HG02981 (cell line): ENCODE results near the gene GJA4.
"Not testable (repeated sequence)": the region's sequence is repeated elsewhere in the genome, so short reads cannot be mapped to it uniquely, and the experiment has no call there.

Source experiments
- ATAC-seq: cut with Tn5 transposase; IDR thresholded peaks from one replicate; pipeline ENCODE4 v1.9.1; 2021; ENCODE audit warnings: mild to moderate bottlenecking, moderate library complexity; ENCODE audit not compliant: unreplicated experiment

Gene GJA4

GRCh38 chr1:34787461-34788420 lies 5.1 kb upstream of the GJA4 start:
- ATAC-seq, result no peak

GRCh38 chr1:34790985-34791384 lies 1.8 kb upstream of the GJA4 start:
- ATAC-seq, result no peak

- no peak for ATAC-seq
These were observed 375 bp upstream of the GJA4 start for GRCh38 chr1:34792424-34792823.

- ATAC-seq, result no peak
These were observed 1.4 kb downstream of the GJA4 start for GRCh38 chr1:34794001-34794789.

GRCh38 chr1:34794790-34795180 lies 2.0 kb downstream of the GJA4 start:
- ATAC-seq, result no peak

- no peak for ATAC-seq
These were observed 3.1 kb downstream of the GJA4 start for GRCh38 chr1:34795916-34796315.

DNA sequence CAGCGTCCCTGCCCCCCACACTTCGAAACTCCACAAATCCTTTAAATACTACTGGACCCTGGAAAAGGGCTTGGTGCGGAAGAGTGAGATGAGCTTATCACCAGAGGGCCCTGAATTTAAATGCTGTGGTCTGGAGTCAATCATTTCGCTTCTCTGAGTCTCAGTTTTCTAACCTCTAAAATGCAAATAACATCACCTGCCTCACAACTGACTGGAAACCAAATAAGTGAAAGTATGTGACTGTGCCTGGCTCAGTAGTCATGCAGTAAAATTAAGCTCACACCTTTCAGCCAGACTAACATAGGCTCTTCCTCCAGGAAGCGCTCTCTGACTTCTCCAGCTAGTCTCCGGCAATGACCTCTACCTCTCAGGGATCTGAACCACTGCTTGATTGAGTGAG lies 4.2 kb downstream of the GJA4 start:
- ATAC-seq, result no peak

GRCh38 chr1:34800214-34800613 lies 7.4 kb downstream of the GJA4 start:
- ATAC-seq, result no peak

- ATAC-seq, result no peak
These were observed 11.0 kb downstream of the GJA4 start for GRCh38 chr1:34803770-34804169.

GRCh38 chr1:34806396-34806795 lies 13.6 kb downstream of the GJA4 start:
- ATAC-seq, result no peak

DNA sequence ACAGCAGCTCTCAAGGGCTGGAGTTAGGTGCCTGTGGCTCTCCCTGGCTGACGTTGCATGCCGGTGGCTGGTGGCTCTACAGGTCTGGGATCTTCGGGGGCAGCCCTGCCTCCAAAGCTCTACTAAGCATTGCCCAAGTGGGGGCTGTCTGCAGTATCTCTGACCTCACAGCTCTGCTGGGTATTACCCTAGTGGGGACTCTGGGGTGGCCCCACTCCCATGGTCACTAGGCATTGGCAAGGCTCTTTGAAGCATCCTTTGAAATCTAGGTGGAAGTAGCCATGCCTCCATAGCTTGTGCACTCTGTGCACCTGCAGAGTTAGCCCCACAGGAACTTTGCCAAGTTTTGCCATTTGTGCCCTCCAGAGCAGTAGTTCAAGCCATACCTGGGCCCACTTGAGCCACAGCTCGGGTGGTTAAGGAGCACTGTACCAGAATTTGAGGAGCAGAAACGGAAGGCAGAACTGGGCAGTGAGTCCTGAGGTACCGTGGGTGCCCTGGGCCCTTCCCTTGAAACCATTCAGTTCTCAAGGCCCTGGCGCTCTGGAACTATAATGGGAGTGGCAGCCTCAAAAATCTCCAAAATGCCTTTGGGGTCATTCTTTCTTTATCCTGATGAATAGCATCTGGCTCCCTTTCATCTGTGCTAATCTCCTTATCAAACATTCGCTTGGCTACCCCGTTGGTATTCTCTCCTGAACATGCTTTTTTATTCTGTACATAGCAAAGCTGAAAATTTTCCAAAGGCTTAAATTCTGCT lies 15.4 kb downstream of the GJA4 start:
- ATAC-seq, result no peak

GRCh38 chr1:34810781-34811180 lies 18.0 kb downstream of the GJA4 start:
- ATAC-seq, result not testable (repeated sequence)

DNA sequence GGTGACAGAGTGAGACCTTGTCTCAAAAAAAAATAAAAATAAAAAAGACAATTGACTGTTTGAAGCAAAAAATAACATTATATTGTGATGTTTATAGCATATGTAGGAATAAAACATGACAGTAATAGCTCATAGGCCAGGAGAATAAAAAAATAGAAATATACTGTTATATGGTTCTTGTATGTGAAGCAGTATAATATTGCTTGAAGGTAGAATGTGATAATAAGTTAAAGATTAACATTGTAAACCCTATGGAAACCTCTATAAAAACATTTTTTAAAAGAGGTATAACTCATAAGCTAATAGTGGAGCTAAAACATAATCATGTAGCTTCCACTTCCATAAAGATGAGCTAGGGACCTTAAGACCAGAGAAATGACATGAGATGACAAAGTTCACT lies 23.5 kb downstream of the GJA4 start:
- ATAC-seq, result no peak

GRCh38 chr1:34816778-34817177 lies 24.0 kb downstream of the GJA4 start:
- ATAC-seq, result no peak

- not testable (repeated sequence) for ATAC-seq
These were observed 26.1 kb downstream of the GJA4 start for GRCh38 chr1:34818862-34819261.

DNA sequence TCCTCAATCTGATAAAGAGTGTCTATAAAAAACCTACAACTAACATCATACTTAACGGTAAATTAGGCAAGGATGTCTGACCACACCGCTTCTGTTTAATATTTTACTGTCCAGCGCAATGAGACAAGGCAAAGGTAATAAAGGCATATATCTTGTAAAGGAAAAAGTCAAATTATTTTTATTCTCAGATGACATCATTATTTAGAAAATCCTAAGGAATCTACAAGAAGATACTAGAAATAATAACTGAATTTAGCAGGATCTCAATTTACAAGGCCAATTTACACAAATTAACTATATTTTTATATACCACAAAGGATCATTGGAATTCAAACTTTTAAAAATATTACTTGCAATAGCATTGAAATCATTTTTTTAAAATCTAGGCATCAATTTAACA lies 29.4 kb downstream of the GJA4 start:
- no peak for ATAC-seq

- ATAC-seq, result no peak
These were observed 32.1 kb downstream of the GJA4 start for GRCh38 chr1:34824817-34825454.

- ATAC-seq, result no peak
These were observed 32.8 kb downstream of the GJA4 start for GRCh38 chr1:34825455-34826091.

- ATAC-seq, result no peak
These were observed 34.6 kb downstream of the GJA4 start for GRCh38 chr1:34827341-34827941.

GRCh38 chr1:34828611-34829010 lies 35.8 kb downstream of the GJA4 start:
- ATAC-seq, result no peak
